H1 (cell line): ENCODE measurements around the gene S1PR3. TPM values are rescaled to one million over a fixed set of nuclear protein-coding genes. Genes with fewer than 3 reads are reported as not detected.

Source experiments
- CHD7 ChIP-seq: fragments of 300-600 bp; sonication (generic); IDR thresholded peaks from 2 replicates; pipeline ENCODE4 v1.7.1; 2012; ENCODE audit warnings: low read length, moderate library complexity, mild to moderate bottlenecking, inconsistent platforms; ENCODE audit not compliant: insufficient replicate concordance
- EZH2 ChIP-seq: fragments of 200-600 bp; sonication (generic); IDR thresholded peaks from 2 replicates; pipeline ENCODE4 v1.7.1; 2012; ENCODE audit warnings: low read depth, mild to moderate bottlenecking, moderate library complexity, low read length, inconsistent platforms; ENCODE audit not compliant: severe bottlenecking
- GABPA ChIP-seq: IDR thresholded peaks from 2 replicates; pipeline ENCODE4 v1.6.1; 2011; ENCODE audit warnings: mild to moderate bottlenecking, low read length, moderate library complexity, borderline replicate concordance; ENCODE audit not compliant: insufficient read depth
- NANOG ChIP-seq: IDR thresholded peaks from 2 replicates; pipeline ENCODE4 v1.6.1; 2011; ENCODE audit warnings: low read length, low read depth, mild to moderate bottlenecking, inconsistent platforms; ENCODE audit not compliant: insufficient read depth, poor library complexity, severe bottlenecking
- RXRA ChIP-seq: IDR thresholded peaks from 2 replicates; pipeline ENCODE4 v1.6.1; 2011; ENCODE audit warnings: low read depth, mild to moderate bottlenecking, low read length, moderate library complexity; ENCODE audit not compliant: insufficient read depth
- SAP30 ChIP-seq: fragments of 300-600 bp; sonication (generic); IDR thresholded peaks from 2 replicates; pipeline ENCODE4 v1.7.1; 2012; ENCODE audit warnings: low read length, moderate library complexity, mild to moderate bottlenecking, inconsistent platforms; ENCODE audit not compliant: insufficient read depth, insufficient replicate concordance
- SRF ChIP-seq: IDR thresholded peaks from 2 replicates; pipeline ENCODE4 v1.6.1; 2011; ENCODE audit warnings: mild to moderate bottlenecking, low read depth, low read length, moderate library complexity
- YY1 ChIP-seq: IDR thresholded peaks from 2 replicates; pipeline ENCODE4 v1.6.1; 2011; ENCODE audit warnings: low read depth, mild to moderate bottlenecking, low read length
- polyA plus RNA-seq, 7 experiments: library from polyadenylated mRNA; depleted of rRNA in 3 of 7; stranded (reverse) in 5 of 7; unstranded in 2 of 7; fragments of >200 nt in 5 of 7; fragments of 200-250 nt in 2 of 7; gene quantifications; 1 replicate in 5 of 7; 2 replicates in 1 of 7; 4 replicates in 1 of 7; pipeline versions ENCODE4 v1.2.1 to v1.2.3, GENCODE V29; 2011 to 2013; ENCODE audit warnings: missing spikeins in 2 of 7, mixed read lengths in 2 of 7
- total RNA-seq: library from RNA; stranded (reverse); fragmentation: NEBNext Ultra II Directional; extraction: Animal tissue kit (Norgen Biotek cat#: 25700); gene quantifications from 2 replicates; pipeline ENCODE4 v1.2.1, GENCODE V29; 2021

Gene S1PR3
- total and polyA plus RNA-seq, 2 of the 8 experiments (the other 6 are each of a cell fraction or from before 2014, with no cell fraction given): 3.7 to 6.4 TPM

- no peak for TF ChIP-seq CHD7
- no peak for TF ChIP-seq SAP30
- no peak for TF ChIP-seq RXRA
- no peak for TF ChIP-seq GABPA
- no peak for TF ChIP-seq EZH2
- no peak for TF ChIP-seq NANOG
- TF ChIP-seq SRF: no peak
- no peak for TF ChIP-seq YY1
- TF ChIP-seq, all 59 proteins: peak for 0
Measured at GRCh38 chr9:88968799-88969198, 22.5 kb upstream of the S1PR3 start (continued).
